Measurements from ENCODE around the gene WNT3.

WNT3 gene

GRCh38 chr17:46730679-46731078, 87.8 kb downstream of the WNT3 start:
- DNase-seq (ENCODE audit: low read depth, low spot score) = no peak

GRCh38 chr17:46730026-46730425, 88.5 kb downstream of the WNT3 start:
- no peak for DNase-seq (ENCODE audit: low read depth, low spot score)

DNA sequence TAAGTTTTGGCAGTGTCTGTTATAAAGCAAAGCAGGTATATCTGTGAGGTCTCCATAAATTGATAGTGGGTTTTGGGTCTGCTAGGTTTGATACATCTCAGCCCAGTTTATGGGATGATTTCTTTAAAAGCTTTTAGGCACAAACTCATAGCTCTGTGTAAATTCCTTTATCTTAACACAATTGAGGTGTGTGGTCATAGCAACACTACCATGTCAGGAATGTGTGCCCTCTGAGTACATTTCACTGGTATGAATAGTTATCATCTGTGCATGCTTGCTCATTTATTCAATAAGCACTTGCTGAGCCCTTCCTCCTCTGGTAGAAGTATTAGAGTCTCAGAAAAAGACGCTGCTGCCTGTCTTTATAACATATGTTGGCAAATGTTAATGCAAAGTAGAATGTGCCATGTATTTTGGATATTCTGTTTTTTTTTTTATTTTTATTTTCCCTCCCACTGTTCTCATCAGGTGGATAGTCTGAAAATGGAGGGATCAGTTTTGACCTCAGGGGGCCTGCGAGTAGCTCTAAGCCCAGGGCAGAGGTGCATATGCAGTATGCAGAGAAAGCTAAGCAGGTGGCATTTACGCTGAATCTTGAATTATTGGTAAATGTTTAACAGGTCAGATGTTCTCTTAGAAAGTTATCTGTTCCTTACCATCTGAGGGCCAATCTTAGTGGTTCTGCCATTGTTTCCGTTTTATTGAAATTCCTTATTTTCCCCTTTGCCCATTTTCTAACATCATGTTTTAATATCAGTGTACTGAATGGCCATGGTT, 90.7 kb downstream of the WNT3 start:
- DNase-seq (ENCODE audit: low read depth, low spot score) = no peak

DNA sequence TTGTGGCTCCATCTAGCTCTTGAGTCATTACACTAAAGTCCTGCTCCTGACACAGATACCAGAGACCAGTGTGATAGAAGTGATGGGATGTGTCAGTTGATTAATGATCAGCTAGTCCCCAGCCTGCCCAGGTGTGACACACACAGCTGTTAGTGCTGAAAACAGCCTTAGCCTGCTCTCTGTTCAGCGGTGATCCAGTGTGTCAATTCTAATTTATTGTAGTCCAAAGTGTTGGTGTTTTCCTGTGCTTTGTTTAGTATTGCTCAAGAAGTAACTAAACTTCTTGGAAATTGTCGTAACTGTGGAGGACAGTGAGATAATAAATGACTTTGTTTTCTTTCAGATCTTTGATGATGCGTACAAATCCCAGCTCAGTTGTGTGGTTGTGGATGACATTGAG, 92.3 kb downstream of the WNT3 start:
- no peak for DNase-seq (ENCODE audit: low read depth, low spot score)

DNA sequence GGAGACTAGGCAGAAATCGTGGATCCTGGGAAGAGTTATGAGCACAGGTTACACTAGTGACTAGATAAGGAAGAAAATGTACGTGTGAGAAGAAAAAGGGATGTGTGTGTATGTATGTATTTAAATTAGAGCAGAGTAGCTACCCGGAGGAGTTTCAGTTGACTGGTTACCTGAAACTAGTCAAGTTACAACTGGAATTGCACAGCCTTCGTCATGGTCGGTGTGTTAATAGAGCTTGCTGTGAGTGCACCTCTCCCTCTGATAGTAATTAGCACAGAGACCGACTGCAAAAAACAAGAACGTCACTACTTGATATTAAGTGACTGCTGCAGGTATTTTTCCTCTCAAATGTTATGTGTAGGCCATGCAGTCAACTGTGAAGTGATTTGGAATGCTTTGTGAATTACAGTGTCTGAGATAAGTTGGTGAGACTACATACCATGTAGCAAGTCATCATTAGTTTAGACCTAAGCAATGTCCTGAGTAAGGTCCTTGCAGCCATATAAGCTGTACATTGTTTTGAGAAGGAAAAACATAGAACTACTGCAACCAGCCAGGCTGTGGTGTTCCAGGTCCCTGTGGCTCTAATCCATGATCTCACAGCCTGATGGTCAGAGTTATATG, 95.7 kb downstream of the WNT3 start:
- no peak for DNase-seq (ENCODE audit: low read depth, low spot score)

DNA sequence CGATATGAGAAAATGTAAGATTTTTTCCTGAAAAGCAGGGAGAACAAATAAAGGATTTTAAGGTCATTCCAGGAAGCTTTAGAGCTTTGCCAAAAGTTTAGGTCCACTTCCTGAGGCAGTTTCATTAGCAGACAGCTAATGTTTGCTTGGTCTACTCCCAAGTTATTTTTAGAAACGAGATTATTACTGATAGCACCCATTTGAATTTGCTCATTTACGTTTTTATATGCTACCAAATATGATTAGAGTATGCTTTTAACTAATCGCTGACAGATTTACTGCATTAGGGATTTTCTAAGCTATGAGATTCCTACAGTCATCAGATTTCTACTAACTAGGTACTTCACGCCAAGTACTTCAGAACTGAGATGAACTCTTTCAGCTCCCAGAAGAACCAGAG, 98.1 kb downstream of the WNT3 start:
- DNase-seq (ENCODE audit: low read depth, low spot score) = no peak

DNA sequence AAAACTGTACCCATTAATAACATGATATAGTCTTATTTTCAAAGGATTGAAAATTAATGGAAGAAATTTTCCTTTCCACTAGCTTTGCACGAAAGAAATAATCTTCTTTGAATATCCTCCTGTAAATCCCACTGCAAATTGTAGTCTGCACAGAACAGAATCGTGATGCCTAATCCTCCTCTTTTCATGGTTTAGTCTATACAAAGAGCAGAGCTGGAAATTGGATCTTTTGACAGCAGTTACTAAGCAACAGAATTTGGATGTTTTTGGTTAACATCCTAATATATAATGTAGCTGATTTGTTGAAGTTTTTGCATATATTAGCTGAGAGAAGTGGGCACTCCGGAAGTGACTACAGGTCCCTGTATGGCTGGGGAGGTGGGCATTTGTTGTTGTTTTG, 98.6 kb downstream of the WNT3 start:
- DNase-seq (ENCODE audit: low read depth, low spot score) = no peak

- DNase-seq (ENCODE audit: low read depth, low spot score) = no peak
Measured at GRCh38 chr17:46717999-46718398, 100.5 kb downstream of the WNT3 start.
